Fibroblast of skin of right quadriceps (primary cell): ENCODE data around the gene FLAD1.

Source experiments
- DNase-seq: peaks from one replicate; pipeline ENCODE4 v3.0.0-alpha.2; 2013

The FLAD1 gene

GRCh38 chr1:155018617-155019348 lies 35.6 kb downstream of the FLAD1 start:
- DNase-seq, result no peak

GRCh38 chr1:155019377-155020245 lies 36.5 kb downstream of the FLAD1 start:
- DNase-seq, result no peak

- DNase-seq, result no peak
These were observed 39.2 kb downstream of the FLAD1 start for GRCh38 chr1:155022136-155022926.

GRCh38 chr1:155022927-155023236 lies 39.7 kb downstream of the FLAD1 start:
- no peak for DNase-seq

- no peak for DNase-seq
These were observed 40.5 kb downstream of the FLAD1 start for GRCh38 chr1:155023627-155024026.

- DNase-seq, result no peak
These were observed 41.2 kb downstream of the FLAD1 start for GRCh38 chr1:155024315-155024714.

GRCh38 chr1:155026154-155026553 lies 43.0 kb downstream of the FLAD1 start:
- DNase-seq, result no peak

GRCh38 chr1:155026588-155026987 lies 43.4 kb downstream of the FLAD1 start:
- no peak for DNase-seq

- no peak for DNase-seq
These were observed 46.5 kb downstream of the FLAD1 start for GRCh38 chr1:155029513-155030242.

- DNase-seq, result no peak
These were observed 47.2 kb downstream of the FLAD1 start for GRCh38 chr1:155030243-155030795.

- DNase-seq, result no peak
These were observed 47.8 kb downstream of the FLAD1 start for GRCh38 chr1:155030899-155031298.

- DNase-seq, result no peak
These were observed 49.7 kb downstream of the FLAD1 start for GRCh38 chr1:155032886-155033285.

GRCh38 chr1:155033524-155033923 lies 50.4 kb downstream of the FLAD1 start, which contains the start of the genes DCST1 and DCST2:
Gene DCST1 (plus strand): TSS chr1:155033824. CDS start chr1:155034037, 213 bp downstream.
Gene DCST2 (minus strand): TSS chr1:155033781. CDS start chr1:155033701, 80 bp downstream.
- DNase-seq, result no peak

GRCh38 chr1:155034318-155035208 lies 51.4 kb downstream of the FLAD1 start:
- no peak for DNase-seq

GRCh38 chr1:155035936-155036335 lies 52.8 kb downstream of the FLAD1 start:
- DNase-seq, result no peak

- no peak for DNase-seq
These were observed 53.9 kb downstream of the FLAD1 start for GRCh38 chr1:155037043-155037442.

GRCh38 chr1:155037851-155038441 lies 54.8 kb downstream of the FLAD1 start:
- DNase-seq, result no peak

- DNase-seq, result no peak
These were observed 55.6 kb downstream of the FLAD1 start for GRCh38 chr1:155038602-155039307.

GRCh38 chr1:155039308-155039669 lies 56.1 kb downstream of the FLAD1 start:
- DNase-seq, result no peak
